Measurements from ENCODE around the gene RBFA.

RBFA gene

GRCh38 chr18:80074697-80075096, 40.5 kb downstream of the RBFA start:
- DNase-seq (ENCODE audit: low read depth, low spot score): no peak

DNA sequence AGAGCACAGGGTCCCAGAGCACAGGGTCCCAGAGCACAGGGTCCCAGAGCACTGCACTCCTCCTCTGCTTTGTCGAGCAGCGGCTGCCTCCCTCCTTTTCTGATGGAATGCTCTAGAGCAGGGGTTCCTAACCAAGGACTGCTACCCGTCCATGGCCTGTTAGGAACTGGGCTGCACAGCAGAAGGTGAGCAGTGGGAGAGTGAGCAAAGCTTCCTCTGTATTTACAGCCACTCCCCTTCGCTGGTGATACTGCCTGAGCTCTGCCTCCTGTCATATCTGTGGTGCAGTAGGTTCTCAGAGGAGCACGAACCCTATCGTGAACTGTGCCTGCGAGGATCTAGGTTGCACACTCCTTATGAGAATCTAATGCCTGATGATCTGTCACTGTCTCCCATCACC, 41.7 kb downstream of the RBFA start:
- DNase-seq (ENCODE audit: low read depth, low spot score): no peak

GRCh38 chr18:80076379-80076778, 42.1 kb downstream of the RBFA start:
- DNase-seq (ENCODE audit: low read depth, low spot score): no peak

DNA sequence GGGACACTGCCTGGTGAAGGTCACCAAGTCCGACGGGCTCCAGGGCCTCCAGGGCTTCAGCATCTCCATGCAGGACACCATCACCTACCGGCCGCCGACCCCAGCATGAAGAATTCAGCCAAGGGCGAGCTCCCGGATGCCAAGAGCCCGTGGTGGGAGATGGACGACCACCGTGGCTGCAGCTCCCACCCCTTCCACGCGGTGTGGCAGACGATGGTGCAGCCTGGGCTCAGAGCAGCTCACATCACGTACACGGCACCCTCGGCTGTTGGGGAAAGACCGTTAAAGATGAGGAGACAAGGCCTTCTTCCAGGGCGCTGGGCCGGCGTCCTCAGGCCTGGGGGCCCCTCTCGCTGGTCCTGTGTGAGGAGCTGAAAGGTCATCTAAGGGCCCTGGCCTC, 43.6 kb downstream of the RBFA start:
- no peak for DNase-seq (ENCODE audit: low read depth, low spot score)

All from smooth muscle cell of the brain vasculature (primary cell).